Measurements from ENCODE around the gene CACYBP. TPM values are rescaled to one million over a fixed set of nuclear protein-coding genes. Genes with fewer than 3 reads are reported as not detected.

CACYBP gene
- total RNA-seq, 1 experiment from 2014 or later = 194 TPM

DNA sequence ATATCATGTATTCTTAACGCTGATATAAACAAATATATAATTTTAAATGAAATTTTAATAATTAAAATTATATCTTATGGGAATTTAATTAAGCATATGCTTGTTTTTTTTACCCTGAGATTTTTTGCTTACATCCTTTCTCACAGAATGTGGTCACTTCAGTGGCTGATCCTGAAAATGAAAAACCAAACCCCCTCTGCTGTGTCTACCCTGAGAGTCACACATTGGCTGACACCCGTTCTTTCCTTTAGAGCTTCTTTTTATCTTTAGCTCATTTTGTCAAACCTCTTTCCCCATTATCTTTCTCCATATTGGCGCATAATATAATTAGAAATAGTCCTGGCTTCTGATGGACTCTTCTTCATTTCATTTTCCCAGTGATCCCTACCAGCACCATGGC, 10.8 kb upstream of the CACYBP start:
- ChIA-PET POLR2A (interaction anchor here (1.9 kb wide), 1 partner anchor 10 kb away, joined by 13 read pairs; the partner anchor contains the start of gene CACYBP), RAD21 (ENCODE audit: low non-redundant PET in 1 of 2, low total read pairs in 2 of 2, uncharacterized antibody in 2 of 2, unreplicated experiment in 2 of 2) (no interaction called here), CTCF (interaction anchor here (0.6 to 1.5 kb wide), 2 partner anchors 10 to 491 kb away, joined by 3 to 6 read pairs; partner anchors contain the start of gene CACYBP)
- H3K4me3 ChIP-seq (replicated peaks in 1 of 2; ENCODE audit: low read depth in 1 of 2, low read length in 2 of 2) = no peak overlapping the region
- ATAC-seq (no peak), DNase-seq (ENCODE audit: low read depth, low spot score) (no peak)
- H2AFZ ChIP-seq (ENCODE audit: low read depth, low read length, poor library complexity, severe bottlenecking) = no peak overlapping the region
- no peaks in the 10 kb centered on the region for H4K20me1 ChIP-seq (ENCODE audit: insufficient read depth)
- no peak overlapping the region for H3K9ac ChIP-seq (ENCODE audit: low read length)
- H3K27ac ChIP-seq (ENCODE audit: low read depth, low read length) = no peak overlapping the region
- intact Hi-C loops (cut with micrococcal nuclease) = no loop called here
- H3K4me1 ChIP-seq (ENCODE audit: control insufficient read depth in 1 of 2, insufficient read depth in 2 of 2, low read length in 2 of 2) = no peaks in the 10 kb centered on the region
- no peaks in the 10 kb centered on the region for H3K36me3 ChIP-seq (ENCODE audit: control insufficient read depth in 1 of 2, insufficient read depth in 2 of 2, low read length in 2 of 2)
- TF ChIP-seq CEBPB (IDR thresholded peaks at IDR 0.05; ENCODE audit: low read depth) (no peak), POLR2A (IDR thresholded peaks at IDR 0.05; ENCODE audit: borderline replicate concordance, extremely low read depth, insufficient read depth, insufficient read length) (no peak)
- no peaks in the 10 kb centered on the region for H3K9me2 ChIP-seq (ENCODE audit: insufficient read depth)
- no TSS peak for BruUV-seq (replicated peaks)
- no peak overlapping the region for H3K4me2 ChIP-seq (ENCODE audit: low read length)
- H3K79me2 ChIP-seq (ENCODE audit: insufficient read depth, low read length) = no peaks in the 10 kb centered on the region
- H3K9me3 ChIP-seq (ENCODE audit: control insufficient read depth in 1 of 2, insufficient read depth in 1 of 2, low read depth in 1 of 2, low read length in 2 of 2) = no peaks in the 10 kb centered on the region
- no peaks in the 10 kb centered on the region for H3K27me3 ChIP-seq (ENCODE audit: insufficient read depth, low read length)

DNA sequence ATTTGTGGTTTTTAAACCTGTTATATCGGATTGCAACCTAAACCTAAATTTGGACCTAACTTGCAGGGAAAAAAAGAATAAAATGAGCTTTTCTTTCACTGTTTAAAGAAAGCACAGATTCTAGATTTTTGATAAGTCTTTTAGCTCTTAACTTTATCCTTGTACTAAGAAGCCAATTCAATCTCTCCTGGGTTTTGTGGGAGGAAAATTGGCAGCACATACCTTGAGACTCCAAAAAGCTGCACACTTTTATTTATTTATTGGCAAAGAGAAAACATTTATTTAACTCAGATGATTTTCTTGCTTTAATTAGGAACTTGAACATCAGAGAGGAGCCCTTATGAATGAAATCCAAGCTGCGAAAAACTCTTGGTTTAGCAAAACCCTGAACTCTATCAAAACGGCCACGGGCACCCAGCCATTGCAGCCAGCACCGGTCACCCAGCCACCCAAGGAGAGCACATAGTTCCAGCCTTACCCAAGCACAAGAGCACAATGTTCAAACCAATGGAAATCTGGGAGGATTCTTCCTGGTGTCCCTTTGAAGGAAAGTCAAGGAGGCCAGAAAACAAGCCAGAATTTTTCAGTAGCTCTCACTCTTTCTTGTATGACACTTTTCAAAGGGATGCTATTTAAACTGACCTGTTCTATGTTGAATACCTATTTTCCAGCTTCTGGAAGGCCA, 10.1 kb upstream of the CACYBP start:
- ChIA-PET RAD21 (ENCODE audit: low non-redundant PET in 1 of 2, low total read pairs in 2 of 2, uncharacterized antibody in 2 of 2, unreplicated experiment in 2 of 2) (no interaction called here), POLR2A (interaction anchor here (1.9 kb wide), 1 partner anchor 9 kb away, joined by 13 read pairs; the partner anchor contains the start of gene CACYBP), CTCF (interaction anchor here (1.5 kb wide), 1 partner anchor 10 kb away, joined by 6 read pairs; the partner anchor contains the start of gene CACYBP)
- Histone ChIP-seq H3K79me2 (ENCODE audit: insufficient read depth, low read length) (no peaks in the 10 kb centered on the region), H4K20me1 (ENCODE audit: insufficient read depth) (no peaks in the 10 kb centered on the region), H3K4me3 (replicated peaks in 1 of 2; ENCODE audit: low read depth in 1 of 2, low read length in 2 of 2) (no peak overlapping the region), H3K4me1 (ENCODE audit: control insufficient read depth in 1 of 2, insufficient read depth in 2 of 2, low read length in 2 of 2) (no peaks in the 10 kb centered on the region), H3K4me2 (ENCODE audit: low read length) (no peak overlapping the region), H3K9ac (ENCODE audit: low read length) (no peak overlapping the region), H3K9me3 (ENCODE audit: control insufficient read depth in 1 of 2, insufficient read depth in 1 of 2, low read depth in 1 of 2, low read length in 2 of 2) (no peaks in the 10 kb centered on the region), H2AFZ (ENCODE audit: low read depth, low read length, poor library complexity, severe bottlenecking) (no peak overlapping the region), H3K27ac (ENCODE audit: low read depth, low read length) (no peak overlapping the region), H3K27me3 (ENCODE audit: insufficient read depth, low read length) (no peaks in the 10 kb centered on the region), H3K9me2 (ENCODE audit: insufficient read depth) (no peaks in the 10 kb centered on the region), H3K36me3 (ENCODE audit: control insufficient read depth in 1 of 2, insufficient read depth in 2 of 2, low read length in 2 of 2) (no peaks in the 10 kb centered on the region)
- ATAC-seq (no peak), DNase-seq (ENCODE audit: low read depth, low spot score) (no peak)
- no peak for TF ChIP-seq YY1 (IDR thresholded peaks at IDR 0.05; ENCODE audit: extremely low read depth, insufficient replicate concordance, low read depth, low read length)
- no peak for TF ChIP-seq EGR1 (IDR thresholded peaks at IDR 0.05; ENCODE audit: low read depth)
- TF ChIP-seq TCF7L2 (IDR thresholded peaks at IDR 0.05; ENCODE audit: borderline replicate concordance, extremely low read depth, insufficient read depth, insufficient read length) = no peak
- no peak for TF ChIP-seq POLR2A (IDR thresholded peaks at IDR 0.05; ENCODE audit: borderline replicate concordance, extremely low read depth, insufficient read depth, insufficient read length)
- TF ChIP-seq POLR2AphosphoS5 (IDR thresholded peaks at IDR 0.05; ENCODE audit: low read depth, low read length) = no peak
- TF ChIP-seq ZFX (IDR thresholded peaks at IDR 0.05) = no peak
- BruUV-seq (replicated peaks) = no TSS peak
- intact Hi-C loops (cut with micrococcal nuclease) = no loop called here
